ENCODE data around the gene NHSL1. TPM values are rescaled to one million over a fixed set of nuclear protein-coding genes. Genes with fewer than 3 reads are reported as not detected.

NHSL1 gene
- total and polyA plus RNA-seq, 9 of the 15 experiments (the other 6 are each of a cell fraction or from before 2014, with no cell fraction given) = 0.09 to 0.20 TPM; not detected in 7

DNA sequence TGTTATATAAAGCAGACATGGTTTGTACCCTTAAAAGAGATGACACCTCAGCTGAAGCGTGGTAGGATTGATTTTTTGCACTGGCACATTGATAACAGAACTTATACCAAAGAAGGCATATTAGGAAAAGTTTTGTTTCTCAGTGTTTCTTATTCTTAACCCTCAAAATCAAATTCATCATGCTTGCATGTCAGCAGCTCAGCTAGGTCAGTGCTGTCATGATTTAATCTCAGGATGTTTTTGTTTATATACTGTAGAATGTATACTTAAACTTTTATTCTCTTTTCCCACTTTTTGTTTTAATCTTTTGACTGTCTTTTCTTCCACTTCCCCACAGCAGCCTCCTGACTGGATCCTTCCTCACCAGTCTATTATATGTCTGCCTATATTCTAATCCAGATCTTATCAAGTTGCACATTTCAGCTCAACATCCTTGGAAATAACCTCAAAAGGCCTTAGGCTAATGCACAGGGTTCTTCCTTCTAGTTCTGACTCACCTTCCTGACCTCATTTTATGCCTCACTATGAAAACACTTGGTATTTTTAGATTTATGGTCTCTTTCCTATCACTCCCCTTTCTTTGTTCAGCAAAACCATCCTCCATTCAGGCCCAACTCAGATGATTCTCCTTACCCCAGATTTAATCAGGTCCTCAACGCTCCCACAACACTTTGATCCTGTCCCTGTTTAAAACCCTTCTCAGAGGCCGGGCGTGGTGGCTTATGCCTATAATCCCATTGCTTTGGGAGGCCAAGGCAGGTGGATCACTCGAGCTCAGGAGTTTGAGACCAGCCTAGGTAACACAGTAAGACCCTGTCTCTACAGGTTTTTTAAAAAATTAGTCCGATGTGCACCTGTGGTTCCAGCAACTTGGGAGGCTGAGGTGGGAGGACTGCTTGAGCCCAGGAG lies 88.1 kb downstream of the NHSL1 start (continued):
- no peak for TF ChIP-seq MAFG (tag; conservative IDR thresholded peaks at IDR 0.05)

DNA sequence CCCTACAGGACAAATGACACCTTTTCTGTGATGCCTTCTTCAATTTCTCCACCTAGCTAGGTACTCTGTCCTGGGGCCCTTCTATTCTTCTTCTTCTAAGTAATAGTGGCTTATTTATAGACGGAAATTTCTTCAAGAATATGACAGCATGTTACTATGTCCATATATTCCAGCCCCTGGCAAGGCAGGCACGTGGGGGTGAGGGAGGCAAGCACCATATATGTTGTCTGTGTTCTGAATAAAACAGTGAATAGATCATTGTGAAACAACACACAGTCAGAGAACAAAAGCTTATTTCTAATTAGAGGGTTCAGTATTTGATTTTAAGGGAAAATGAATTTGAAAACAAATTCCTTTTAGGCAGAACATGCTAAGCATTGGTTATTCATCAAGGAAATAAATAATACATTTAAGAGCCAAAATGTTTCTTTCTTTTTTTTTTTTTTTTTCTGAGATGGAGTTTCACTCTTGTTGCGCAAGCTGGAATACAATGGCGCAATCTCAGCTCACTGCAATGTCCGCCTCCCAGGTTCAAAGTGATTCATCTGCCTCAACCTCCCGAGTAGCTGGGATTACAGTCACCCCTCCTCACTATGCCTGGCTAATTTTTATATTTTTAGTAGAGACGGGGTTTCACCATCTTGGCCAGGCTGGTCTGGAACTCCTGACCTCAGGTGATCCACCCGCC lies 89.1 kb downstream of the NHSL1 start:
- POLR2A ChIA-PET = interaction anchor here (0.5 to 0.6 kb wide), 2 partner anchors 109 to 616 kb away, joined by 3 read pairs; no protein-coding TSS in a partner anchor
- WGBS (ENCODE audit: insufficient coverage, low coverage, missing lambda C conversion rate) = 83% methylated on average over 7 of the region's 8 CpGs
- intact Hi-C loops (cut with micrococcal nuclease) (no loop called here), in situ Hi-C loops (cut with MboI) (no loop called here)
- Histone ChIP-seq H3K9me1 (ENCODE audit: control insufficient read depth, insufficient read depth, low read length) (no peaks in the 10 kb centered on the region), H3K4me2 (ENCODE audit: insufficient read depth, low read length) (no peak overlapping the region), H3K4me1 (replicated peaks in 1 of 2; ENCODE audit: control insufficient read depth in 2 of 2, insufficient read depth in 2 of 2, low read length in 2 of 2) (peaks cover 0 to 3% of the 10 kb centered on the region in 2 experiments; a peak in 2 of 5 replicates), H2AFZ (ENCODE audit: low read depth, low read length) (no peak overlapping the region), H3K27ac (ENCODE audit: extremely low read depth, low read depth, low read length) (no peak overlapping the region), H3K9ac (ENCODE audit: insufficient read depth in 1 of 2, low read depth in 2 of 2, low read length in 2 of 2) (no peak overlapping the region), H3K36me3 (ENCODE audit: control insufficient read depth, insufficient read depth, low read length) (peaks cover 79% of the 10 kb centered on the region), H4K20me1 (replicated peaks; ENCODE audit: control insufficient read depth, insufficient read depth, low read length) (no peaks in the 10 kb centered on the region), H3K4me3 (no peak overlapping the region), H3K9me3 (replicated peaks; ENCODE audit: control insufficient read depth, insufficient read depth, low read depth, low read length) (no peaks in the 10 kb centered on the region), H3K79me2 (ENCODE audit: control insufficient read depth, insufficient read depth, low read length) (peaks cover 2% of the 10 kb centered on the region; the same call in 1 of the 3 replicates), H3K27me3 (ENCODE audit: control insufficient read depth in 2 of 2, insufficient read depth in 2 of 2, low read length in 2 of 2) (no peaks in the 10 kb centered on the region)
- ATAC-seq = no peak
- no peak for DNase-seq (ENCODE audit: extremely low read depth in 1 of 4, low spot score in 3 of 4)
- no TSS peak for BruUV-seq (replicated peaks)
- FAIRE-seq = no peak
- CTCF ChIA-PET (ENCODE audit: low intra/inter-chr PET ratio) = no interaction called here
- TF ChIP-seq DACH1 (IDR thresholded peaks at IDR 0.05; ENCODE audit: partially characterized antibody) (no peak), SMAD3 (CRISPR knock-in tag; conservative IDR thresholded peaks at IDR 0.05) (no peak), CEBPG (CRISPR knock-in tag; IDR thresholded peaks at IDR 0.05) (peak; percentile 79), CEBPG (tag; conservative IDR thresholded peaks at IDR 0.05 in 1 of 2, IDR thresholded peaks at IDR 0.05 in 1 of 2) (peak; percentile 84 to 92), CEBPB (tag; IDR thresholded peaks at IDR 0.05) (peak; percentile 93)

Data from K562 (cell line).